NCI-H748 (cell line): ENCODE results near the gene COL2A1.

ENCODE experiments used
- DNase-seq: peaks from one replicate; lab custom pipeline; 2025; ENCODE audit not compliant: unreplicated experiment; lab: John Stamatoyannopoulos, UW

Gene COL2A1

DNA sequence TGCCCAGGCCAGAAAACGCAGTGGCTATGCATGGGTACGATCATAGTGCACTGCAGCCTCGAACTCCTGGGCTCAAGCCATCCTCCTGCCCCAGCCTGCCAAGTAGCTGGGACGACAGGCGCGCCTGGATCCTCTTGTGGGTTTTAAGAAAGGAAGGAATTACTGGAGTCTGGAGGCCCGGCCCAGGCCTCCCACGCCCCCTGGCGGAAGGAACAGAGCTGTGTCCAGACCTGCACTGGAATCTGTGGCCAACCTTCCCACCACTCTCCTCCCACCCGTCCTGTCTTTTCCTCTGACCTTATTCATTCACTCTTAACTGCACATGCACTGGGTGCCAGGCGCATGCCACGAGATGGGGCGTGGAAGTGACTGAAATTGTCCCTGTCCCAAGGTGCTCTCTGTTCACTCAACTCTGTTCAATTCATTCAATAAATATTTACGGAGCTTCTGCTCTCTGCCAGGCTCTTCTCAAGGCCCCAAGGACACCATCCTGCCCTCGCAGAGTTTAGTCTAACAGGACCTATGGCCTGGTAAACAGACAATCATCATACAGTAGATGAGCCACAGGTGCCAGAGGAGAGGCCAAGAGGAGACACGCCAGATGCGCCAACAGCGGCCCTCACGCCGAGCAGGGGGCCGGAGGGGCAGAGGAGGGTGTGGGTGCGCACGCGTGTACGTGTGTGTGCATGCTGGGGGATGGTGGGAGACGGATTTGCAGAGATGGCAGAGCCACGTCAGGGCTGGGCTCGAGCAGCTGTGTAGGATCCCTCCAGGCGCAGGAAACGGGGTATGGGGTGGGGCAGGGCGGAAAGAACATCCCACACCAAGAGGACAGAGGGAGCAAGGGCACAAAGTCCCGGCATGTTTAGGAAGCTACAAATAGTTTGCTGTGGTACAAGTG, 54.6 kb downstream of the COL2A1 start:
- DNase-seq, result peak; percentile 66

DNA sequence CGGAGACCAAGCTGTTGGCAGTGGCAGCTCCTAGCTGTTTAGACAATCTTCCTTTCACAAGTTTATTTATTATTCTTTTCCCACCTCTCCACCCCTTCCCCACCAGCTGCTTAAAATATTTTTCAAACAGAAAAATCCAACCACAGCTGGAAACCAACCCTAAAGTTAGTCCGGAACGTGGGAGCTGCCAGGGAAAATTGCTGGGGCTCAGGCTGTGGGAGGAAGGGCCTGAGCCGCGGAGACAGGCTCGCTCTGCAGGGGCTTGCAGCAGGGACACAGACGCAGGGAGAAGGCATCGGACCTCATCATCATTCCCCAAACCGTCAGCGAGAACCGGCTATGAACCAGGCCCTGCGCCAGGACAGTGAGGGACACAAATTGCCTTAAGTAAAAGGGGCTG, 56.9 kb downstream of the COL2A1 start:
- DNase-seq, result no peak

DNA sequence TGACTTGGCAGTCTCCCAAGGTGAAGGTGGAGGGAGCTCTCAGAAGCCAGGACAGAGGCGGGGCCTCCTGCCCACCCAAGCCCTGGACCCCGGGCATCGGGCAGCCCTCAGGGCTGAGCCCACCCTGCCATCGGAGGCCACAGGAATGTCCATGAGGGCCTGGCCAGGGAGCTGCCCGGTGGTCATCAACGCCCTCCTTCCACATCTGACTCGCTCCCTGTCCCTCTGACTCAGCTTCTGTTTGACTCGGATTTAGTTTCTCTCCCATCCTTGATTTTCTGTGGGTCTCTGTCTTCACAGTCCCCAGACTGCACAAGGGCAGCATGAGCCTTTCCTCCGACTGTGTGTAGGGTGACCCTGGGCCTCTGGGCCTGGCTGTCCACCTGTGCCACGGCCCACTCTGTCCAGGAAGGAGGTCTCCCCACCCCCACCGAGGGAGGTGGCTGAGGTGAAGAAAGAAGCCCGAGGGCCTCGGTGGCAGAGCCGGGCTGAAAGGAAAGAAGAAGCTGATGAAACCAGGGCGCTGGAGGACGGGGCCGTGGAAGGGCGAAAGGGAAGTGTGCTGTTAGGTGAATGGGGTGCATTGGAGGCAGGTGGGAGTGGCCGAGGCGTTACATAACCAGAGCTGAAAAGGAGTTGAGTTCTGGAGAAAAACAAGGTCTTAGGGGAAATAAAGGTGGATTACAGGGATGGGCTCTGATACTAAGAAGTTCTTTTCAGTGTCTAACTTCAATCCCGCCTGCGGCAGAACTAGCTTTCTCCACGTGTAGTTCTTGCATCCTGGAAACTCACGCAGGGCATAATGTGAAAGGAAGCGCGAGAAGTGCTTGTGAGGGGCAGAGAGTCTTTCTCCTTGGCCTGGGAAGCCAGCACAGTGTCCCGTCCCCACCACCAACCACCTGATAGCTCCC, 57.6 kb downstream of the COL2A1 start:
- DNase-seq, result no peak

DNA sequence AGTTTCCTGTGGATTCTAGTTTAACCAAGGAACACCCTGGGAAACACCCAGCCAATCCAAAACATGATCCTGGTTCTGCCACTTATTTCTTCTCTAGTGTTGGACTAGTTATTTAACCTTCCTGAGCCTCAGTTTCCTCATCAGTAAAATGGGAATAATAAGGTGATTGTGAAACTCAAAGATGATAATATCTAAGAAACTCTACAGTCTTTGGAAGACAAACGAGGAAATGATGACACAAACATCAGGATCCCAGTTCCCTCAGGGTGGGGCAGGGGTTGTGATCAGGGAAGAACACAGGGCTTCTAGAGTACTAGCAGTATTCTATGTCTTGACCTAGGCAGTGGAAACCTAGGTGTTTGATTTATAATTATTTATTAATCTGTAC, 58.9 kb downstream of the COL2A1 start:
- DNase-seq, result no peak

DNA sequence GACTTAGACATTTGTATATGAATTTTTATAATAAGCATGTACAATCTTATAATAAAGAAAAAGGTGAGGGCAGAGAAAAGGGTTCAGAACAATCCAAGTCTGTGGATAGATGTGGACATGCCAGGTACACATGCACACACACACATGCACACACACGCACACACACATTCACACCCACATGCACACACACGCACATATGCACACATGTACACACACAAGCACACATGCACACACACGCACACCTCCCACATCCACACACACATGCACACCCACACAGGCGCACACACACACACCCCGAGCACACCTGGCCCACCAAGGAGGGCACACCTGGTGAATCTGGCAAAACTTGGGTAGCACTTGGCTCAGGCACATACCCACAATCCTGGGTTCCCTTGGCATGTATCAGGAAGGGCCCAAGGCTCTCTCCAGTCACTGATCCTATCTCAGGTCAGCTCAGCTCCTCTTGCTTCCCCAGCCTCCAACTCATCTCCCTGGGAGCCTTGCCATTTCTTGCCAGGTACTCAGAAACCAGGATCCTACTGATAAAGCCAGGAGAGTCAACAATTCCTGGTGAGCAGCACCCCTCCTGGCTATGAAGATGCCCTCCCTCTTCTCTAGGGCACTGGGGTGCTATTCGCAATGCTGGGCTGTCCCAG, 59.5 kb downstream of the COL2A1 start:
- no peak for DNase-seq

DNA sequence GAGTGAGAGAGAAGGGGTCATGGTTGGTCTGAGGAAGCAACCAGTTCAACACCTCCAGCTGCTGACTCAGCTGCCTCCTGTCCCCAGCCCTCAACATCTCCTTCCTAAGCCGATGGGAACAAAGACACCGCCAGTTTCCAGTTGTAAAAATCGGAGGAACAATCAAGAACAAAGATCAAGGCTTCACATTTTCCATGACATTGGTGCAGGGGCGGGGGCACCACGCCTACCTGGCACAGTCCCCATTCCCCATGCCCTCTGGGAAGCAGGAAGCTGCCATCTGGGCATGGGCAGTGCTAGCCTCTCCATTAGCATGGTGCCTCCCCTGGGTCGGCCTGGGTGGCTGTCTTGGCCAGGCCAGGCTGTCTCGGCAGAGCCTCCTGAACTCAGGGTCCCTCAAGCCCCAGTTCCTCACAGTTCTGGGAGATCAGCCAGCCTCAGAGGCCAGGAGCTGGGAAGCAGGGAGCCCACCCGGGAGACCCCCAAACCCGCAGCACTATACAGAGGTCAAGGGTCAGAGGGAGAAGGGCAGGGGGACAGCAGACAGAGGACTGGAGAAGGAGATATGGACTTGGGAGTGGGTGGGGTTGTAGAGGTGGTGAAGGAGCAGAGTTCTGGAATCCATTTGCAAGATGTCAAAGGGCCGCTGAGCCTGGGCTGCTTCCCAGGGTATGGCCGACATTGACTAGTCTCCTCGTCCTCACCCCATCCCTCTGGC, 60.5 kb downstream of the COL2A1 start:
- no peak for DNase-seq

DNA sequence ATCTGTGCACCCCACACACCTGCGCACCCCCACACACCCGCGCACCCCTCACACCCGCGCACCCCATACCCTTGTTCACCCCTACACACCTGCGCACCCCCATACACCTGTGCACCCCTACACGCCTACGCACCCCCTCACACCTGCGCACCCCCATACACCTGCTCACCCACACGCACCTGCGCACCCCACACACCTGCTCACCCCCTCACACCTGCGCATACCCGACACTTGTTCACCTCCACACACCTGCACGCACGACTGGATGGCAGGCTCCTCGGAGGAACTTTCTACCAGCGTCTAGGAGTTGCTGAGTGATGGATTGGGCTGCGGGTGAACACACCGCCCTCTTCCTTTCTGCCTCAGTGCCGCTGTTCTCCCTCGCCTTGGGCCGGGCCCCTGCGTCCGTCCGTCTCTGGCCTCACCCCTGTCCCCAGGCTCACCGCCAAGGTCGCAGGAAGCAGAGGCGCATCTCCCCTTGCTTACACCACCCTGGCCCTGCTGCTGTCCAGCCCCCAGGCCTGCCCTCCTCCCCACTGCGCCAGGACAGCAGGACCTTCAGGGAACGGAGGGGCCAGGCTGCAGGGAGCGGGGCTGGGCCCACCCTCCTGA, 61.6 kb downstream of the COL2A1 start:
- DNase-seq, result no peak

DNA sequence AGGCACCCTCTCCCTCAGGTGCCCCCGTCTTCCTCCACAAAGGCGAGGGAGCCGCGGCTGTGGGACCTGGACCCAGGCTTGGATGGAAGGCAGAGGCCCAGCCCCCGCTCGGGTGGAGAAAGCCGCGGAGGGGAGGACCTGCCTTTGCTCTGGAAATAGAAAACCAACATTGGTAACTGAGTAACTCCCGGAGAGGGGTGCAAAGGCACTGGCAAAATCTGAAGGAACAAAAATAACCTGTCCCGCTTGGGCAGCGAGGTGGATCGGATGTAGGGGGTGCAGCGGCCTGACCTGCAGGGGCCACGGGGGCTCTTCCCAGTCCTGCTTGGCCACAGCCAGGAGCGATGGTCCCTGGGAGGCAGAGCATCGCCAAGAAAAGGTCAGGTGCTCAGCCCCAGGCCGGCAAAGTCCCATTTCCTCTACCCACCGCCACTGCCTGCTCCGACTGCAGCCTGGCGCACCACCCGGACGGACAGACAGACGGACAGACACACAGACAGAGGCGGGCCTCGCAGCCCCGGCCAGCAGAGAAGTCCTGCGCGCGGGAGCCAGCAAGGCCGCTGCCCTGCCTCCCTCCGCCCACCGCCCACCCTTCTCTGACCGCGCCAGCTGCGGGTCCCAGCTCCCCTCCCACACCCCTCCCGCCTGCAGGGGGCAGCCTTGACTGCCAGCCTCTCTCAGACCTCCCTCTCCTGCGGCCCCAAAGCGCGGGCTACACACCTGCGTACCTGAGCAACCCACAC, 62.2 kb downstream of the COL2A1 start:
- DNase-seq, result no peak

DNA sequence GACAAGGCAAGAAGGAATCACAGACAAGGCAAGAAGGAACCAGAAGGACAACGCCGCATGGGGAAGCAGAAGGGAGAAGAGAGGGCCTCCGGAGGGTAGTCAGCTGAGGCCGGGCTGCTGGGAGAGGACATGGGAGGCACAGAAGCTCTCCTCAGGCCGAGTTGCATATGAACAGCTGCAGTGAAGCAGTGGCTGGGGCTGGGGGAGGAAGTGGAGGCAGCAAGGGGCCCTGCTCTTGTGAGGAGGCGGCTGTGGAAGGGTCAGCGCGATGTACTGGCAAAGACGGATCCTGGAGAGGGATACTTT, 62.8 kb downstream of the COL2A1 start:
- no peak for DNase-seq

DNA sequence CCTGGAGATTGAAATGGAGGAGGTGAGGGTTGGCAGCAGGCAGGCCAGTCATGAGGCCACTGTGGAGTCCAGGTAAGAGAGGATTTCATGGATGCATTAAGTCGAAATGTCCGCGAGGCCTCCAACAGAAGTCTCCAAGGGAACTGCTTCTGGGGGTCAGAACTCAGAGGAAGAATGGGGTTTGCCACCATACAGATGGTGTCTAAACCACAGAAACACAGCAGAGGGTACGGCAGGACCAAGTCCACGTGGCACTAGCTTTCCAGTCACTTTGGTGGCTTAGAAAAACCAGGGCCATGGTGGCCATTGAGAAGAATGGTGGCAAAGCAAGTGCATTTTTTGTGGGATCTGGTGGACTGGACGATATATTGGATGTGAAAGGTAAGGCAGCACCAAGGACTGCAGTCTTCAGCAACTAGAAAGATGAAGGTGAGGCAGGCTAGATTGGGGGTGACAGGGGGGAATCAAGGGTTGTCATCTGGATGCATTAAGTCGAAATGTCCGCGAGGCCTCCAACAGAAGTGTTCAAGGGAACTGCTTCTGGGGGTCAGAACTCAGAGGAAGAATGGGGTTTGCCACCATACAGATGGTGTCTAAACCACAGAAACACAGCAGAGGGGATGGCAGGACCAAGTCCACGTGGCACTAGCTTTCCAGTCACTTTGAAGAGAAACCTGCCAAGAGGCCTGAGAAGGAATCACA, 63.4 kb downstream of the COL2A1 start:
- DNase-seq, result no peak

DNA sequence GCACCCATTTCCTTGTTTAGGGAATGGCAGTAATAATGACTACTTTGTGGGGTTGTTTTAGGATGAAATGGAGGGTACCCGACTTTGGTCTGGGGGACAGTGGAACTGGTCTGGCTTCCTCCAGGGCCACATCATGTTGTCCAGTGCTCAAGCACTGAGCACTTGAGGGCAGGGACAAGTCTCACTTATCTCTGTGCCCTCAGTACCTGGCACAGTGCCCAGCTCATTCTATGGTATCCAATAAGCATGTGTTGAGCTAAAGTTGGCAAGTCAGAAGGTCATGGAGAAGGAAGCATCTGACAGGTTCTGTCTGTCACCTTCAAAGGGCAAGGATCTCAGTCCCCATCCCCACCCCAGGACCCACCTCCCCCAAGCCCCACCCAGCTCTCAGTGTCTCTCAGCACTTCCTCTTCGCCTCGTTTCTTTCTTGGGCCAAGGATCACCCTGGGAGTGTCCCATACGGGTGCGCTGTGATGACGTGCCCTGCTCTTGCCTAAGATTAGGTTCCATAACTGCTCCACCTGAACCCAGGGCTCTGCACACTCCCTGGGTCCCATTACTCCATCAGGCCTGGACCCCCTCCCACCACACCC, 65.2 kb downstream of the COL2A1 start:
- DNase-seq, result peak; percentile 11

DNA sequence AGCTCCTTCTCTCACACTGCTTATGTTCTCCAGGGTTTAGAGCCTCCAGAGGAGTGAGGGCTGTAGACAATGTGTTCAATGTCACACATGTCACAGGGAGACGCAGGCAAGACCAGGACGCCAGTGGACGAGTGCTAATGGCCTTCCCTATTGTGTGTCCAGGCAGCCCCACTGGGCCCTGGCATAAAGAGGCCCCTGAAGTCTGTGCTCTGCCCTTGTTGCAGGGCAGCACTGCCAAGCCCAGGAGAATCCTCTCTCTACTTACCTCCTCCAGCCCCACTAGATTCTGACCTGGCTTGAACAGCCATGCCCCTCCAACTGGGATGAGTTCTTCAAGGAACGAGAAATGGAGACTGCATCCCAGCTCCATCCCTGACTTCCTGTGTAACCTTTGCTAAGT, 65.7 kb downstream of the COL2A1 start:
- no peak for DNase-seq

DNA sequence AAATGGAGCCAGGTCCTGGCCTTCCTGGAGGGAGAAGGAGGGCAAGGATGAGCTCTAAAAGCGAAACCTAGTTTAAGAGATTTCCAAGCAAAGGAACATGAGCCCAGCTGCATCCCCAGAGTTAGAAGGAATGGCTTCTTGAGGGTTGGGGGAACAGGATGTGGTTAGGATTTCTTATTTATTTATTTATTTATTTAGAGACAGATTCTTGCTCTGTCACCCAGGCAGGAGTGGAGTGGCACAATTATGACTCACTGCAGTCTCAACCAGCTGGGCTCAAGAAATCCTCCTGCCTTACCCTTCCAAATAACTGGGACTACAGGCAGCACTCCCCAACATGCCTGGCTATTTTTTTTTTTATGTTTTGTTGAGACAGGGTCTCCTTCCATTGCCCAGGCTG, 66.2 kb downstream of the COL2A1 start:
- no peak for DNase-seq

DNA sequence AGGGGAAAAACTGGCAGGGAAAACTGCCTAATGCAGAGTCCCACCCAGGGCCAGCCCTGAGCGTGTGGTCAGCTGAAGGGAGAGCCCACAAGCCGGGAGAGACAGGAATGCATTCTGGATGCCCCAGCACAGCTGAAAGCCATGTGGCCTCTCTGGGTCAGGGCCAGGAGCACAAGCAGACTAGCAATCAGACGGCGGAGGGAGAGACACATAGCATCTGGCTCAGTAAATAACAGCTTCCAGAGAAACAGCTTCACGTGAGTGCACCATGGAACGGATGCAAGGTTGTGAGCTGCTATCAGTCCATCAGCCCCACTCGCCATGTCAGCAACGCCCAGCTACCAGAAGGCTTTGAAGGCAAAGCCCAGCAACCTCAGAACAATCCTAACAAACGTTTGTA, 69.1 kb downstream of the COL2A1 start:
- DNase-seq, result no peak

DNA sequence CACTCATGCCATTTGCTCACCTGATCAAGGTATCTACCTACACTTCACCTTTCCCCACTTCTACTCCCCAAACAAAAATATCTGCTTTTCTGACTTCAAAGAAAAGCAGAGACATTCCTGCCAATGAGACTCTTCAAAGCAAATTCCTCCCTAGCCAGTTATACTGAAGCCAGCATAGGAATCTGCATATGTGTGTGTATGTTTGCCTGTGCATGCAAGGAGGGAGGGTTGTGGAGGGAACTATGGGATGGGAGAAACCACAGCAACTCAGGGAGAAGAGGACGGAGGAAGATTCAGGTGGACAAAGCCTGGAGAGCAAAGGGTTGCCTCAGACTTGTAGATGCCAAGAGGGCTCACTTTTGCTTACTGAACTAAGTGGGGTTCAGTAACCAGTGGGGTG, 73.1 kb downstream of the COL2A1 start:
- no peak for DNase-seq

DNA sequence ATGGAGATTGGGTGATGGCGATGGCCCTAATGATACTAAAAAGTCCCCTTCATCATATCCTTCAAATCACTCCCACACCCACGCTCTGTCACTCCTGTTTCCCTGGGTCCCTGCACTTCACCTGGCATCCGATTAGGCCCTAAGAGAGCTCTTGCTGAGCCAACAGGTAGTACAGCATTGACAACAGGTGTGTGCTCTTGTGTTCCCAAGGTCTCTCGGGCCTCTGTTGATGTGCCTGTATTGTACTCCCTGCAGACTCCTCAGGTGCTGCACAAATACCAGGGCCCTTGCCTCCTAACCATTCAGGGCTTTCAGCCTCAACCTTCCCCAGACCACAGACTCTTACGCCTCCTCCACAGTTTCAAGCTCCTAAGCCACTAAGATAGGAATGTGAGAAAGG, 73.6 kb downstream of the COL2A1 start:
- DNase-seq, result no peak

DNA sequence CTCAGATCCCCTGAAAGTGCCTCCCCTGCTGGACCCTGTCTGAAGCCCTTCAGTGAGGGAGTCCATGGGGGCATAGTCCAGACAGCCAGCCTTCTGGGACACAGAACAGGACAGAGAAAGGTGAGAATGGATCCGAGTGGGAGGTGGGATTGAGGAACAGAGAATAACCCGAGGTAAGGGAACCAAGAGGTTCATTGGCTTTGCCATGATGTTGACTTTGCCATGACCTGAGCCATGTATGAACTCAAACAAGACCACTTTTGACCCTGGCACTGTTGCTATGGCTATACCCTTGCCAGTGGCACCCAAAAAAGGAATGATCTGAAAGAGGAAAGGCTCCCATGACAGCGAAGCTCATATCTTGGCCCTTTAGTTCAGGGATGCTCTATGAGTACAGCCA, 76.9 kb downstream of the COL2A1 start:
- no peak for DNase-seq
